Cardiac septum (tissue), 1 donor: ENCODE measurements around the gene NAP1L4. TPM values are rescaled to one million over a fixed set of nuclear protein-coding genes. Genes with fewer than 3 reads are reported as not detected.

ENCODE experiments used
- DNase-seq: peaks from one replicate; pipeline ENCODE4 v3.0.0-alpha.2; 2020; ENCODE audit warnings: low spot score
- intact Hi-C: fragments of 100-400 bp; cut with DNase I; formaldehyde crosslinking; loops from one replicate; pipeline ENCODE4 v1.14.0; 2022
- total RNA-seq: library from RNA; stranded (reverse); fragmentation: NEBNext Ultra II Directional; extraction: Animal tissue kit (Norgen Biotek cat#: 25700); gene quantifications from one replicate; pipeline ENCODE4 v1.2.1, GENCODE V29; 2021
- donor health status: DM: no; HTN: no; CAD: no.

The NAP1L4 gene
- total RNA-seq, 1 donor from 2014 or later: 189 TPM

- DNase-seq: no peak
- intact Hi-C loops: loop anchor here (1.0 to 10.0 kb wide), 2 partner anchors 44 to 118 kb away; no protein-coding TSS in a partner anchor
Measured at GRCh38 chr11:2976294-2977063, 15.7 kb downstream of the NAP1L4 start.

DNA sequence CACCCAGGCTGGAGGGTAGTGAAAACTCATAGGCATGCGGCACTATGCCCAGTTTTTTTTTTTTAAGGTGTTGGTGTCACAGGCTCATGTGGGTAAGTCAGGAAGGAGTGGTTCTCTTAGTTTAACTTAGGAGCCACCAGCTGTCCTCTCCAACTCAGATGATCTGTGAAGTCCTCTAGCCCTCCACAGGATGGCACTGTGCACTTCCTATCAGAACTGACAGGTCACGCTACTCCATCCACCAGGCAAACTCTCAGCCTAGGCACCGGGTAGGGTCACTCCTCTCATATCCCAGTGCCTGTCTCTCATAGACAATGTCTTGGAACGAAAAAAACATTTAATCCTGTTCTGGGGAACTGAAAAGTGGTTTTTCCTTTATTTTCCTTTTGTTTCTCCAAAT, 16.5 kb downstream of the NAP1L4 start:
- no peak for DNase-seq
- intact Hi-C loops: loop anchor here (10.0 kb wide), 1 partner anchor 119 kb away; no protein-coding TSS in a partner anchor

DNA sequence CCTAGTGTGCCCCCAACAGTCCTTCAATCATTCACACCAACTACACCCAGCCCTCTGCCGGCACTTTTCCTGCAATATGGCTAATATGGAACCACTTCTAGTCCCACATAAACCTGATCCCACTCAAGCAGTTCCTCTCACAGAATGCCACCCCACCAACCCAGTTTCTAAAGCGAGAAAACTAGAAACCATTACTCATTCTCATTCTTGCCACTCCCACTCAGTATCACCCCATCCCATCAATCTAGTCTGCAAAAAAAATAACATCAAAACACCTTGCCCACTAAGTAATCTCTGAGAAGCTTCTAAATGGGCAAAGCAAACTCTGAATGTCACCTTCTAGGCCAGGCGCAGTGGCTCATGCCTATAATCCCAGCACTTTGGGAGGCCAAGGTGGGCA, 17.9 kb downstream of the NAP1L4 start:
- intact Hi-C loops: loop anchor here (10.0 kb wide), 1 partner anchor 121 kb away; no protein-coding TSS in a partner anchor
- no peak for DNase-seq

DNA sequence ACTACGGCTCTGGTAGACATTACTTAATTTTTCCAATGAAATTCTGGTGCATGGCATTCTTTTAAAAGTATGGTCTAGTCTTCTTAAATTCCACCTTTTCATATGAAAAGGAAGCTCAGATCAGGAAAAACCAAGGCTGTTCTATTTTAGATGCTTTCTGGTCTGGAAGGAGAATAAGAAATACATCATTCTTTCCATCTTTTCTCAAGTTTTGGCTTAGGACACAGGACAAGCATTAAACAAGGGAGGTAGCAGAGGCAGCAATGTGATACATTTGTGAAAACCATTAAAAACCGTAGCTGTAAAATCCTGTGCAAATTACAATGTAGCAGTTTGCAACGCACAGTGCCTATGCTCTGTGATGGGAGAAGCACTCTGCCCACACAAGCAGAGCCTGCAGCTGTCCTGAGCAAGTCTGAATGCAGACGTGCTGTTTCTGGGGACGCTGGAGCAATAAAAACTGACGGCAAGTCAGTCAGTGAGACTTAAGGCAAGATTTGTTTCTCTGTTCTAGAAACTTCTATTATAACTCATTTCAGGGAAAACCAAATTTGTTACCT, 23.7 kb downstream of the NAP1L4 start:
- intact Hi-C loops: no loop called here
- no peak for DNase-seq

GRCh38 chr11:2964782-2965181, 27.3 kb downstream of the NAP1L4 start:
- no peak for DNase-seq
- intact Hi-C loops: no loop called here

DNA sequence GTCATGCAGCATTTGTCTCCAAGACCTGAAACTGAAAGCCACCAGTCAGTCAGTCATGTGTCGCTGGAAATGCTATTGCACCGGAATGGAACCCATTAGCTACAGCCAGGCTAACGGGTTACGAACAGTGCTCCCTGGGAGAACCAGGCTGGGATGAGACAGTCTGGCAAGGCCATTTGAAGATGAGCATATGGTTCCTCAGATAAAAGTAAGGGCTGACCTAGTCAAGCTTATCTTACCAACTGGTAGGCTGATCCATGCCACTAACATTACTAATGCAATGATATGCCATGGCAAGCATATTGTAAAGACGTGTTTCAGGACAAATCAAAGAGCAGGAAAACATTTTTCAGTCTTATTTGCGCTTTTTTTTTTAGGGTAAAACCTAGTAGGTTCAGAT, 28.4 kb downstream of the NAP1L4 start:
- DNase-seq: no peak

GRCh38 chr11:2963112-2963754, 28.9 kb downstream of the NAP1L4 start:
- DNase-seq: no peak
- intact Hi-C loops: no loop called here

More for the DNA sequence above, 28.4 kb downstream of the NAP1L4 start:
- intact Hi-C loops: no loop called here

DNA sequence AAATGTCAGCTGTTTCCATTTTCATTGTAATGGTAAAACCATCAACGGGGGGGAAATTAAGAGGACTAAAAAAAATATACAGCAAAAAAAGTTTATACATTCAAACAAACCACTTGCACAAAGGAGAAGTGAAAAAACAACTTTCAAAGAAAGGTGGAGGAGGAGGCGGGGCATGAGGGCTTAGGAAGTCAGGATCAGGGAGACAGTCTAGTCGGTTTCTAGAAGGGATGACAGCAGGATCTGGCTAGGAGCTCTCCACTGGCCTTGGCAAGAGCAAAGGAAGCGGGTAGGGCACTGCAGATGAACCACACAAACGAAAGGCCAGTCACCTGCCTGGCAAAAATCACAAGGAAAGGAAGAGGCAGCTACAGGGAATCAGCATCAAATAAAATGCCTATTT, 31.0 kb downstream of the NAP1L4 start:
- no peak for DNase-seq
- intact Hi-C loops: no loop called here

DNA sequence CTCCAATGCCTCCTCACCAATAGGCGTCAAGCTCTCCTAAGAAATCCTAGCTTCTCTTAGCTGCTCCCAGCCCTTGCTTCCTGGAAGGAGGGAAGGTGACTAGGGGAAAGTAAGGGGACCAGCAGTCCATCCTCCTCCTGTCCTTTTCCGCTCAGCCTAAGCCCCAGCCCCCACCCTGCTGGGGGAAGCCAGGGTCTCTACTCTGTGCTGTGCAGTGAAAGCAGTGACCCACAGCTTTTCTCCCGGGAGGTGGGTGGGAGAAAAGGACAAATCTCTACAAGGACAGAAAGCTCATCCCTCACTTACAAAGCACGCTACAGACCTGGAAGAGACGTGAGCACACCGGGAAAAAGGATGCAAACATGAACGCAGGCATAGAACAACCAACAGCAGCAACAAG, 32.0 kb downstream of the NAP1L4 start:
- DNase-seq: no peak
- intact Hi-C loops: no loop called here

GRCh38 chr11:2958251-2958650, 33.9 kb downstream of the NAP1L4 start:
- DNase-seq: no peak
- intact Hi-C loops: no loop called here

DNA sequence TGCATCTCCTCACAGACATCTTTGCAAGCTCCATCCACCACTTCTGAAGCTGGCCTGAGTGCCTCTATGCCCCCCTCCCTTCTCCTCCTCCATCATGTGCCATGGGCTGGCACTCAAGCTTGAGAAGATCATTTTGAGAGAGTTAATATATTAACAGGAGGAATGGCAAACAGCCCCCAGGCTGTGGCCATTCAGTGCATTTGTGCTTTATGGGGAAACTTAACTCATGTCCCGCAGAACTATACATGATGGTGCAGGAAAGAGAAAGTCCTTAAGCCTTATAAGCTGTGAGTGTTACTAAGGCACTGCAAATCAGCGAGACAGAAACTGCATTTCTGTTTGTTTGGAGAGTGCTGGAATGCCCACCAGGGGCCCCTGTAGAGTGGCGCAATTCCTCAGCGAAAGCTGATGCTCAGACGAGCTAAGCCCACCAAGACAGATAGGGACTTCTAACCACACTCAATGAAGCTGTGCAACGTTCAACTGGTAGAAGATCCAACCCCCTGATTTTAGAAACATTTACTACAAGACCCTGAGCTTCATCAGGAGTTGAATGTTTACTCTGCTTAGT, 36.1 kb downstream of the NAP1L4 start:
- no peak for DNase-seq
- intact Hi-C loops: no loop called here

DNA sequence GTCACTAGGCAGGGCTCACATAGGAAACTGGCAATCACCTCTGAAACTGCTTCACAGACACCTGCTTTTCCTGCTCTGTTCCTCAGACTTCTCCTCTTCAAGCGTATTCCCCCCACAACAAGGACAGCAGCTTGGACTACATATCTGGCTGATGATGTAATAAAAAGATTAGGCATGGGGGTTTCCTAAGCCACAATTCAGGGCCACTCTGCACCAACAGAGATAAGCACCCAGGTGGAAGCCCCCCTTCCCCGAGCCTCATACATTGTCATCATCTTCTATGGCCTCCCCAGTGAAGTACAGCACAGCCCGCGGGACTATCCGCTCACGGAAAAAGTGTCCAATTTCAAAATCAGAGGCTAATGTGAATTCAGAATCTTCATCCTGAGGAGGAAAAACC, 37.9 kb downstream of the NAP1L4 start:
- intact Hi-C loops: no loop called here
- DNase-seq: no peak

- intact Hi-C loops: no loop called here
- no peak for DNase-seq
Measured at GRCh38 chr11:2952290-2952689, 39.8 kb downstream of the NAP1L4 start.

GRCh38 chr11:2951231-2952110, 40.7 kb downstream of the NAP1L4 start:
- no peak for DNase-seq
- intact Hi-C loops: no loop called here

- intact Hi-C loops: no loop called here
- DNase-seq: no peak
Measured at GRCh38 chr11:2950825-2951224, 41.3 kb downstream of the NAP1L4 start.

GRCh38 chr11:2949920-2950319, 42.2 kb downstream of the NAP1L4 start:
- intact Hi-C loops: no loop called here
- DNase-seq: no peak

- DNase-seq: no peak
- intact Hi-C loops: no loop called here
Measured at GRCh38 chr11:2947744-2948143, 44.4 kb downstream of the NAP1L4 start.

GRCh38 chr11:2945757-2946287, 46.3 kb downstream of the NAP1L4 start:
- no peak for DNase-seq
- intact Hi-C loops: no loop called here

GRCh38 chr11:2945031-2945756, 46.9 kb downstream of the NAP1L4 start:
- intact Hi-C loops: no loop called here
- DNase-seq: peak; percentile 92
